HG03175 (cell line): ENCODE measurements around the gene ESR1.
"Not testable (repeated sequence)": the region's sequence is repeated elsewhere in the genome, so short reads cannot be mapped to it uniquely, and the experiment has no call there.

Experiments
- ATAC-seq: cut with Tn5 transposase; IDR thresholded peaks from one replicate; pipeline ENCODE4 v1.9.1; 2021; ENCODE audit warnings: mild to moderate bottlenecking, moderate library complexity; ENCODE audit not compliant: unreplicated experiment

The ESR1 gene

GRCh38 chr6:151811081-151811480 is 3.6 kb downstream of the ESR1 start:
- ATAC-seq, result no peak

GRCh38 chr6:151813858-151814257 is 6.4 kb downstream of the ESR1 start:
- ATAC-seq, result no peak

- no peak for ATAC-seq
Measured at GRCh38 chr6:151814614-151815013, 7.1 kb downstream of the ESR1 start.

- peak; percentile 94 for ATAC-seq
Measured at GRCh38 chr6:151822252-151823111, 15.0 kb downstream of the ESR1 start.

- ATAC-seq, result no peak
Measured at GRCh38 chr6:151826517-151827142, 19.1 kb downstream of the ESR1 start.

- no peak for ATAC-seq
Measured at GRCh38 chr6:151832710-151833109, 25.2 kb downstream of the ESR1 start.

GRCh38 chr6:151835396-151835795 is 27.9 kb downstream of the ESR1 start:
- no peak for ATAC-seq

- ATAC-seq, result no peak
Measured at GRCh38 chr6:151837223-151837622, 29.7 kb downstream of the ESR1 start.

- ATAC-seq, result no peak
Measured at GRCh38 chr6:151842816-151843215, 35.3 kb downstream of the ESR1 start.

GRCh38 chr6:151847064-151847463 is 39.6 kb downstream of the ESR1 start:
- no peak for ATAC-seq

GRCh38 chr6:151850479-151851003 is 43.1 kb downstream of the ESR1 start:
- ATAC-seq, result no peak

- ATAC-seq, result no peak
Measured at GRCh38 chr6:151858294-151858693, 50.8 kb downstream of the ESR1 start.

GRCh38 chr6:151862461-151862860 is 55.0 kb downstream of the ESR1 start:
- no peak for ATAC-seq

- not testable (repeated sequence) for ATAC-seq
Measured at GRCh38 chr6:151867361-151867869, 59.9 kb downstream of the ESR1 start.

- no peak for ATAC-seq
Measured at GRCh38 chr6:151869345-151869744, 61.9 kb downstream of the ESR1 start.

- ATAC-seq, result no peak
Measured at GRCh38 chr6:151869787-151870186, 62.3 kb downstream of the ESR1 start.

- no peak for ATAC-seq
Measured at GRCh38 chr6:151870375-151870774, 62.9 kb downstream of the ESR1 start.

GRCh38 chr6:151875524-151875923 is 68.0 kb downstream of the ESR1 start:
- ATAC-seq, result no peak

- no peak for ATAC-seq
Measured at GRCh38 chr6:151876122-151876521, 68.6 kb downstream of the ESR1 start.

- no peak for ATAC-seq
Measured at GRCh38 chr6:151877458-151877857, 70.0 kb downstream of the ESR1 start.

- no peak for ATAC-seq
Measured at GRCh38 chr6:151881231-151881630, 73.7 kb downstream of the ESR1 start.

GRCh38 chr6:151882206-151882605 is 74.7 kb downstream of the ESR1 start:
- no peak for ATAC-seq
